SK-N-SH (cell line): ENCODE data around the gene TMEM41A.

Source experiments
- CHD2 ChIP-seq: fragments of 150-350 bp; IDR thresholded peaks from 2 replicates; pipeline ENCODE4 v1.6.1; 2018; ENCODE audit warnings: low read length; ENCODE audit not compliant: partially characterized antibody
- CTCF ChIP-seq: fragments of 200-600 bp; sonication (generic); IDR thresholded peaks from 2 replicates; pipeline ENCODE4 v1.6.1; 2017; ENCODE audit warnings: antibody characterized with exemption, mild to moderate bottlenecking, moderate library complexity
- EP300 ChIP-seq, 2 experiments: IDR thresholded peaks; 2 replicates each; pipeline versions ENCODE4 v1.4.0 to v1.6.1; 2012; ENCODE audit warnings: borderline replicate concordance in 1 of 2, low read depth in 1 of 2, low read length in 1 of 2
- FOXM1 ChIP-seq: IDR thresholded peaks from 2 replicates; pipeline ENCODE4 v1.4.0; 2012; ENCODE audit warnings: low read depth, mild to moderate bottlenecking
- GABPA ChIP-seq: IDR thresholded peaks from 2 replicates; pipeline ENCODE4 v1.4.0; 2012; ENCODE audit warnings: low read depth, mild to moderate bottlenecking
- NRF1 ChIP-seq: IDR thresholded peaks from 2 replicates; pipeline ENCODE4 v1.6.1; 2012; ENCODE audit warnings: low read depth, mild to moderate bottlenecking, low read length
- RAD21 ChIP-seq: IDR thresholded peaks from 2 replicates; pipeline ENCODE4 v1.6.1; 2012; ENCODE audit warnings: mild to moderate bottlenecking, low read length
- RFX5 ChIP-seq: IDR thresholded peaks from 2 replicates; pipeline ENCODE4 v1.6.1; 2012; ENCODE audit warnings: mild to moderate bottlenecking, improper control_type of control experiment, low read length
- SIN3A ChIP-seq: IDR thresholded peaks from 2 replicates; pipeline ENCODE4 v1.6.1; 2012; ENCODE audit warnings: low read depth, mild to moderate bottlenecking, low read length, moderate library complexity, borderline replicate concordance
- TAF1 ChIP-seq: IDR thresholded peaks from 2 replicates; pipeline ENCODE4 v1.6.1; 2012; ENCODE audit warnings: low read depth, mild to moderate bottlenecking, low read length, moderate library complexity, borderline replicate concordance
- USF2 ChIP-seq: fragments of 150-350 bp; IDR thresholded peaks from 2 replicates; pipeline ENCODE4 v1.6.1; 2017; ENCODE audit warnings: antibody characterized with exemption, low read length, low read depth, borderline replicate concordance

GRCh38 chr3:185504636-185505035, 5.8 kb upstream of the TMEM41A start:
- TF ChIP-seq NRF1: no peak
- no peak for TF ChIP-seq CTCF
- TF ChIP-seq CHD2: no peak
- no peak for TF ChIP-seq EP300 (IDR thresholded peaks at IDR 0.05; ENCODE audit: borderline replicate concordance in 1 of 2, low read depth in 1 of 2, low read length in 1 of 2)
- no peak for TF ChIP-seq RAD21
- TF ChIP-seq RFX5: no peak
- no peak for TF ChIP-seq FOXM1
- no peak for TF ChIP-seq GABPA
- TF ChIP-seq USF2: no peak
- TF ChIP-seq SIN3A: no peak
- TF ChIP-seq TAF1: no peak
